IMR-90 (cell line): ENCODE data around the gene ZNF420. TPM values are rescaled to one million over a fixed set of nuclear protein-coding genes. Genes with fewer than 3 reads are reported as not detected.

ENCODE experiments used
- ATAC-seq: fragments of 200-7000 bp; cut with Tn5 transposase; 2 replicates; pipeline ENCODE4 v1.9.1; 2020; ENCODE audit warnings: low read depth, mild to moderate bottlenecking, moderate library complexity
- BruUV-seq: library from RNA; stranded (reverse); fragments of 400-500 nt; replicated peaks from 2 replicates; lab custom pipeline; 2021; lab: Mats Ljungman, UMichigan
- CTCF ChIA-PET: fragments of 300-600 bp; formaldehyde crosslinking; extraction: SDS; loops from one replicate; lab custom pipeline; 2021; ENCODE audit warnings: antibody characterized with exemption; lab: Yijun Ruan, JAX
- POLR2A ChIA-PET: fragments of 300-600 bp; sonication (Branson Sonifier 250); formaldehyde crosslinking; loops from one replicate; lab custom pipeline; 2022; ENCODE audit warnings: antibody characterized with exemption; ENCODE audit not compliant: unreplicated experiment; lab: Charles Lee
- DNase-seq: peaks from one replicate; pipeline ENCODE4 v3.0.0; 2013
- H2AFZ ChIP-seq: replicated peaks from 2 replicates; pipeline ENCODE3; 2013; ENCODE audit warnings: low read length, mild to moderate bottlenecking; ENCODE audit not compliant: poor library complexity
- H2AK5ac ChIP-seq: 2 replicates; pipeline ENCODE4 v1.6.1; 2013; ENCODE audit warnings: low read depth, low read length, inconsistent platforms
- H2AK9ac ChIP-seq: replicated peaks from 2 replicates; pipeline ENCODE3; 2013; ENCODE audit warnings: mild to moderate bottlenecking, low read depth, low read length, moderate library complexity; ENCODE audit not compliant: poor library complexity
- H2BK120ac ChIP-seq: 2 replicates; pipeline ENCODE4 v1.6.1; 2013; ENCODE audit warnings: low read depth, low read length, inconsistent platforms
- H2BK15ac ChIP-seq: 3 replicates; pipeline ENCODE4 v1.6.1; 2013; ENCODE audit warnings: low read depth, low read length, inconsistent platforms
- H2BK20ac ChIP-seq: 2 replicates; pipeline ENCODE4 v1.6.1; 2013; ENCODE audit warnings: low read depth, mild to moderate bottlenecking, inconsistent platforms, low read length, moderate library complexity
- H2BK5ac ChIP-seq: 2 replicates; pipeline ENCODE4 v1.6.1; 2013; ENCODE audit warnings: mild to moderate bottlenecking, low read depth, low read length, inconsistent platforms; ENCODE audit not compliant: poor library complexity, severe bottlenecking
- H3K14ac ChIP-seq: replicated peaks from 2 replicates; pipeline ENCODE4 v1.6.1; 2013; ENCODE audit warnings: low read depth, low read length, inconsistent platforms
- H3K18ac ChIP-seq: 2 replicates; pipeline ENCODE4 v1.6.1; 2013; ENCODE audit warnings: low read depth, low read length, control low read depth
- H3K23ac ChIP-seq: 2 replicates; pipeline ENCODE4 v1.6.1; 2013; ENCODE audit warnings: low read depth, low read length, inconsistent platforms
- H3K27ac ChIP-seq: 2 replicates; pipeline ENCODE4 v1.5.1; 2013; ENCODE audit warnings: mild to moderate bottlenecking, control low read depth, low read length; ENCODE audit not compliant: insufficient read depth
- H3K27me3 ChIP-seq: 2 replicates; pipeline ENCODE4 v1.6.1; 2013; ENCODE audit warnings: low read length; ENCODE audit not compliant: control insufficient read depth, insufficient read depth
- H3K36me3 ChIP-seq: 2 replicates; pipeline ENCODE4 v1.6.1; 2013; ENCODE audit warnings: low read length, mixed read lengths; ENCODE audit not compliant: control insufficient read depth, insufficient read depth
- H3K4ac ChIP-seq: 2 replicates; pipeline ENCODE4 v1.6.1; 2013; ENCODE audit warnings: low read depth, low read length, inconsistent platforms
- H3K4me1 ChIP-seq: 2 replicates; pipeline ENCODE4 v1.6.1; 2013; ENCODE audit warnings: low read length, mixed read lengths; ENCODE audit not compliant: control insufficient read depth, insufficient read depth
- H3K4me2 ChIP-seq: 2 replicates; pipeline ENCODE4 v1.6.1; 2013; ENCODE audit warnings: low read depth, mild to moderate bottlenecking, control low read depth, low read length, moderate library complexity
- H3K4me3 ChIP-seq: 2 replicates; pipeline ENCODE4 v1.5.1; 2013; ENCODE audit warnings: low read depth, mild to moderate bottlenecking, control low read depth, low read length, moderate library complexity; ENCODE audit not compliant: insufficient read depth
- H3K56ac ChIP-seq: 2 replicates; pipeline ENCODE4 v1.6.1; 2013; ENCODE audit warnings: low read length, inconsistent platforms; ENCODE audit not compliant: insufficient read depth; ENCODE audit errors: extremely low read depth
- H3K79me1 ChIP-seq, 2 experiments: 2 replicates each; pipeline ENCODE4 v1.6.1; 2013; ENCODE audit warnings: low read length in 2 of 2, inconsistent platforms in 1 of 2, low read depth in 1 of 2
- H3K9ac ChIP-seq: 2 replicates; pipeline ENCODE4 v1.6.1; 2013; ENCODE audit warnings: low read depth, low read length, control low read depth
- H3K9me1 ChIP-seq: 2 replicates; pipeline ENCODE4 v1.6.1; 2013; ENCODE audit warnings: low read length, inconsistent platforms; ENCODE audit not compliant: insufficient read depth
- H3K9me3 ChIP-seq: 2 replicates; pipeline ENCODE4 v1.6.1; 2013; ENCODE audit warnings: low read length; ENCODE audit not compliant: control insufficient read depth, insufficient read depth
- H4K20me1 ChIP-seq: 2 replicates; pipeline ENCODE4 v1.6.1; 2013; ENCODE audit warnings: low read length, inconsistent platforms; ENCODE audit not compliant: insufficient read depth
- H4K5ac ChIP-seq: 2 replicates; pipeline ENCODE4 v1.6.1; 2013; ENCODE audit warnings: mild to moderate bottlenecking, low read depth, low read length, control low read depth
- H4K8ac ChIP-seq, 2 experiments: 2 replicates each; pipeline ENCODE4 v1.6.1; 2013; ENCODE audit warnings: low read depth in 2 of 2, low read length in 2 of 2, control low read depth in 1 of 2, inconsistent platforms in 1 of 2
- H4K91ac ChIP-seq: 2 replicates; pipeline ENCODE4 v1.6.1; 2013; ENCODE audit warnings: low read depth, low read length, inconsistent platforms; ENCODE audit not compliant: insufficient read depth
- BHLHE40 ChIP-seq: fragments of 150-350 bp; IDR thresholded peaks from 2 replicates; pipeline ENCODE4 v1.6.1; 2016; ENCODE audit warnings: mild to moderate bottlenecking, low read depth, low read length
- CEBPB ChIP-seq: IDR thresholded peaks from 2 replicates; pipeline ENCODE4 v1.6.1; 2012; ENCODE audit warnings: low read depth, low read length, improper control_type of control experiment
- CHD1 ChIP-seq: IDR thresholded peaks from 2 replicates; pipeline ENCODE4 v1.6.1; 2012; ENCODE audit warnings: low read depth, low read length, improper control_type of control experiment
- FOS ChIP-seq: fragments of 150-350 bp; IDR thresholded peaks from 2 replicates; pipeline ENCODE4 v1.6.1; 2016; ENCODE audit warnings: low read depth, low read length
- MAFK ChIP-seq: IDR thresholded peaks from 2 replicates; pipeline ENCODE4 v1.6.1; 2012; ENCODE audit warnings: low read depth, low read length, improper control_type of control experiment
- MAZ ChIP-seq: IDR thresholded peaks from 2 replicates; pipeline ENCODE4 v1.6.1; 2012; ENCODE audit warnings: low read depth, mild to moderate bottlenecking, low read length, improper control_type of control experiment, moderate library complexity, borderline replicate concordance
- MXI1 ChIP-seq: IDR thresholded peaks from 2 replicates; pipeline ENCODE4 v1.6.1; 2012; ENCODE audit warnings: low read depth, mild to moderate bottlenecking, low read length, moderate library complexity, borderline replicate concordance
- POLR2A ChIP-seq: IDR thresholded peaks from 2 replicates; pipeline ENCODE4 v1.6.1; 2012; ENCODE audit warnings: mild to moderate bottlenecking, low read depth, low read length
- RAD21 ChIP-seq: IDR thresholded peaks from 2 replicates; pipeline ENCODE4 v1.6.1; 2012; ENCODE audit warnings: low read length, improper control_type of control experiment
- RFX5 ChIP-seq: IDR thresholded peaks from 2 replicates; pipeline ENCODE4 v1.8.0; 2012; ENCODE audit warnings: low read depth, mild to moderate bottlenecking, low read length, moderate library complexity
- SMC3 ChIP-seq: fragments of 150-350 bp; IDR thresholded peaks from 2 replicates; pipeline ENCODE4 v1.6.1; 2016; ENCODE audit warnings: low read depth, mild to moderate bottlenecking, antibody characterized with exemption, low read length, moderate library complexity
- WGBS, 2 experiments: methylation state at CpG; one replicate each; pipeline versions ENCODE4 v1.1.5 to v1.1.7; 2013; ENCODE audit warnings: missing lambda C conversion rate in 2 of 2; ENCODE audit not compliant: insufficient read length in 1 of 2; ENCODE audit errors: extremely low coverage in 2 of 2; 5-methylcytosine and 5-hydroxymethylcytosine counted together
- dilution Hi-C: fragments of 300-500 bp; cut with HindIII; formaldehyde crosslinking; loops from one replicate; pipeline ENCODE4 v1.14.3; 2018; ENCODE audit warnings: low sequenced_read_pairs; ENCODE audit not compliant: unreplicated experiment
- in situ Hi-C: fragments of 300-500 bp; cut with MboI; formaldehyde crosslinking; loops from 3 replicates; pipeline ENCODE4 v1.14.3; 2019; ENCODE audit warnings: low sequenced_read_pairs, inconsistent platforms, mixed read lengths
- intact Hi-C: fragments of 100-400 bp; cut with micrococcal nuclease; formaldehyde crosslinking; loops from 2 replicates; pipeline ENCODE4 v1.10.0; 2022
- polyA plus RNA-seq, 3 experiments: library from polyadenylated mRNA; depleted of rRNA; stranded (reverse); fragments of >200 nt; gene quantifications; 2 replicates each; pipeline ENCODE4 v1.2.3, GENCODE V29; 2012; ENCODE audit warnings: low replicate concordance in 1 of 3
- total RNA-seq: library from RNA; depleted of rRNA; stranded (reverse); fragments of >200 nt; gene quantifications from 2 replicates; pipeline ENCODE4 v1.2.3, GENCODE V29; 2012
- TF ChIP-seq, protein P1 (sequence below): fragments of 150-350 bp; IDR thresholded peaks from 2 replicates; pipeline ENCODE4 v1.6.1; 2016; ENCODE audit warnings: low read depth, mild to moderate bottlenecking, low read length, moderate library complexity, borderline replicate concordance

ZNF420 gene
- total and polyA plus RNA-seq, 2 of the 4 experiments (the other 2 are of a cell fraction), result 1.5 to 11.7 TPM

DNA sequence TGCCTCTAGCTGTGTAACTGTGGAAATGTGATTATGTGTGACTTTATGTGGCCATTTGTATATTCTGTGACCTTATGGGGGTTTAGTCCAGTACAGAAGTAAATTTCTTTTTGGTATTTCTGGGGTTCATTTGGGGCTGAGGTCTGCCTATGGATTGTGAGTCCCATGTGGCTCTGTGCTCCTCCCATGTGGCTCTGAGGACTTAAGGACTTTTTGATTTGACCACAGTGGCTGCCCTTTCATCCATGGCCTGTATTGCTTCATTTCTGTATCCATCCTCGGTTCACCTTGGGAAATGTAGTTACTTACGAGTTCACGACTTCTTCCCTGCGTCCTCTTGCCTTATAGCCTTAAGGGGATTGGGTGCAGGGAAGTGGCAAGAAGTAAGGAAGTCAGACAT lies 1.0 kb downstream of the ZNF420 start:
- H2BK20ac ChIP-seq, result no peak overlapping the region
- no peaks in the 10 kb centered on the region for H3K9me1 ChIP-seq
- H3K4ac ChIP-seq, result no peak overlapping the region
- no peak overlapping the region for H2AFZ ChIP-seq
- intact Hi-C loops, result loop anchor here (10.0 kb wide), 1 partner anchor 304 kb away; the partner anchor contains the start of gene ZNF850
- H2BK5ac ChIP-seq, result no peak overlapping the region
- no peak overlapping the region for H3K23ac ChIP-seq
- no peak overlapping the region for H2BK120ac ChIP-seq
- no peaks in the 10 kb centered on the region for H4K20me1 ChIP-seq
- ChIA-PET POLR2A (no interaction called here), CTCF (no interaction called here)
- no TSS peak for BruUV-seq
- DNase-seq (no peak), ATAC-seq (no peak)
- no peak overlapping the region for H3K56ac ChIP-seq
- peaks cover 14 to 17% of the 10 kb centered on the region in 2 experiments for H3K79me1 ChIP-seq
- no peaks in the 10 kb centered on the region for H3K36me3 ChIP-seq
- H3K14ac ChIP-seq, result 0 out of 2 replicates have a peak overlapping the region, but pooled peaks have one; percentile 69
- peak overlapping the region; percentile 93 for H3K4me3 ChIP-seq
- H4K91ac ChIP-seq, result no peak overlapping the region
- dilution Hi-C loops, result no loop called here
- H2AK9ac ChIP-seq, result peak overlapping the region; percentile 61
- no peaks in the 10 kb centered on the region for H3K4me1 ChIP-seq
- H3K9ac ChIP-seq, result peak overlapping the region; percentile 90
- H4K5ac ChIP-seq, result no peak overlapping the region
- no peaks in the 10 kb centered on the region; the same call in none of the 2 replicates for H3K9me3 ChIP-seq
- H3K27me3 ChIP-seq, result no peaks in the 10 kb centered on the region
- H4K8ac ChIP-seq, result no peak overlapping the region
- TF ChIP-seq MXI1 (no peak), POLR2A (no peak), RAD21 (no peak), CEBPB (no peak), BHLHE40 (no peak), MAFK (no peak), SMC3 (no peak), FOS (no peak), RFX5 (no peak), MAZ (no peak), CHD1 (no peak)
- TF ChIP-seq, protein P1, sequence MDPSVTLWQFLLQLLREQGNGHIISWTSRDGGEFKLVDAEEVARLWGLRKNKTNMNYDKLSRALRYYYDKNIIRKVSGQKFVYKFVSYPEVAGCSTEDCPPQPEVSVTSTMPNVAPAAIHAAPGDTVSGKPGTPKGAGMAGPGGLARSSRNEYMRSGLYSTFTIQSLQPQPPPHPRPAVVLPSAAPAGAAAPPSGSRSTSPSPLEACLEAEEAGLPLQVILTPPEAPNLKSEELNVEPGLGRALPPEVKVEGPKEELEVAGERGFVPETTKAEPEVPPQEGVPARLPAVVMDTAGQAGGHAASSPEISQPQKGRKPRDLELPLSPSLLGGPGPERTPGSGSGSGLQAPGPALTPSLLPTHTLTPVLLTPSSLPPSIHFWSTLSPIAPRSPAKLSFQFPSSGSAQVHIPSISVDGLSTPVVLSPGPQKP, result no peak
- no peak overlapping the region for H3K18ac ChIP-seq
- 87% methylated on average over 3 of the region's 4 CpGs; no CpG with 5 or more reads in 1 of the 2 experiments for WGBS, 2 experiments
- peak overlapping the region; percentile 99 for H3K4me2 ChIP-seq
- H2BK15ac ChIP-seq, result no peak overlapping the region
- H2AK5ac ChIP-seq, result no peak overlapping the region
- in situ Hi-C loops, result no loop called here
- no peak overlapping the region for H3K27ac ChIP-seq
